ENCODE measurements around the gene LRRC8B.
"Not testable (repeated sequence)": the region's sequence is repeated elsewhere in the genome, so short reads cannot be mapped to it uniquely, and the experiment has no call there.

GRCh38 chr1:89543632-89544031 lies 19.0 kb downstream of the LRRC8B start:
- TF ChIP-seq CTCF (conservative IDR thresholded peaks at IDR 0.05; ENCODE audit: low read length); EZH2phosphoT487 (IDR thresholded peaks at IDR 0.05; ENCODE audit: borderline replicate concordance): not testable (repeated sequence)

All from Loucy (cell line).